ENCODE results near the gene DRC1. TPM values are rescaled to one million over a fixed set of nuclear protein-coding genes. Genes with fewer than 3 reads are reported as not detected.

Gene DRC1
- total RNA-seq, 1 donor: 0.36 TPM

DNA sequence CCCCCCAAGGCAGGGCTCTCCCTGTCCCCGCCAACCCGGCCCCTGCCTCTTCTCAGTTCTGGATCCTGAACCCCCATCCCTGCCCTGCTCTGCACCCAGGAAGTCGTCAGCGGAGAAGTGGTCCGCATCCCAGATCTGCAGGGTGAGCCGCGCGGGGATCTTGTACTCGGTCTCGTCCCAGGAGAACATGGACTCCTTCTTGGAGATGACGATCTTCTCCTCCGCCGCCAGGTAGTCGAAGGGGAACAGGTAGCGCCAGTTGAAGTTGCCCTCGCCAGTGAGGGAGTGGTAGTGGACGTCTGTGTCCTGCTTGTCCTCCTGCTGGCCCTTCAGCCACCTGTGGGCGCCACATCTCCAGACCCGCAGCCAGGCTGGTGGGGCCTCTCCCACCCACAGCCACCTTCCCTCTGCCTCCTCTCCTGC, 59.9 kb downstream of the DRC1 start:
- H3K36me3 ChIP-seq (ENCODE audit: insufficient read depth, low read length): no peaks in the 10 kb centered on the region

DNA sequence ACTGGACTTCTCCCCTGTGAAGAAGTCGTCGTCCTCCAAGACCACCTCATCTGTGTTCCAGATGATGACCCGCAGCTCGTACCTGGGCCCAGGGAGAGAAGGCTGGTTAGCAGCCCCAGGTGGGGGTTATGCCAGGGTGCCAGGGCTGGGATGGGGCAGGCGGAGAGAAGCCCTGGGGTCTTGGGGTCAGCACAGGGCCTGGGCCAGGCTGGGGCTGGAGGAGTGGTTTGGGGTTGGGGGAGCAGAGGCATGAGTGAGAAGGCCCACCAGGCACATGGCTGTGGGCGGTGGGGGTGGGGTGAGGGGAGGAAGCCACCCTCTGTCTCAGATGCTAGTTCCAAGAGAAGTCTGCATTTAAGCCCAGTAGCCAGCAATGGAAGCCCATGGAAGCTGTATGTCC, 60.4 kb downstream of the DRC1 start:
- H3K79me2 ChIP-seq (ENCODE audit: insufficient read depth, low read length): no peaks in the 10 kb centered on the region
- no peaks in the 10 kb centered on the region for H3K27me3 ChIP-seq (ENCODE audit: insufficient read depth, low read length)
- H2AFZ ChIP-seq (ENCODE audit: low read length): no peak overlapping the region
- no peaks in the 10 kb centered on the region for H3K4me1 ChIP-seq (ENCODE audit: insufficient read depth, low read length)
- no peak overlapping the region for H3K4me3 ChIP-seq (ENCODE audit: insufficient read depth, low read length)
- no peaks in the 10 kb centered on the region for H4K20me1 ChIP-seq (ENCODE audit: insufficient read depth, low read length)
- TF ChIP-seq, protein P1, sequence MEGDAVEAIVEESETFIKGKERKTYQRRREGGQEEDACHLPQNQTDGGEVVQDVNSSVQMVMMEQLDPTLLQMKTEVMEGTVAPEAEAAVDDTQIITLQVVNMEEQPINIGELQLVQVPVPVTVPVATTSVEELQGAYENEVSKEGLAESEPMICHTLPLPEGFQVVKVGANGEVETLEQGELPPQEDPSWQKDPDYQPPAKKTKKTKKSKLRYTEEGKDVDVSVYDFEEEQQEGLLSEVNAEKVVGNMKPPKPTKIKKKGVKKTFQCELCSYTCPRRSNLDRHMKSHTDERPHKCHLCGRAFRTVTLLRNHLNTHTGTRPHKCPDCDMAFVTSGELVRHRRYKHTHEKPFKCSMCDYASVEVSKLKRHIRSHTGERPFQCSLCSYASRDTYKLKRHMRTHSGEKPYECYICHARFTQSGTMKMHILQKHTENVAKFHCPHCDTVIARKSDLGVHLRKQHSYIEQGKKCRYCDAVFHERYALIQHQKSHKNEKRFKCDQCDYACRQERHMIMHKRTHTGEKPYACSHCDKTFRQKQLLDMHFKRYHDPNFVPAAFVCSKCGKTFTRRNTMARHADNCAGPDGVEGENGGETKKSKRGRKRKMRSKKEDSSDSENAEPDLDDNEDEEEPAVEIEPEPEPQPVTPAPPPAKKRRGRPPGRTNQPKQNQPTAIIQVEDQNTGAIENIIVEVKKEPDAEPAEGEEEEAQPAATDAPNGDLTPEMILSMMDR (IDR thresholded peaks at IDR 0.05; ENCODE audit: extremely low read depth, low read depth, low read length): no peak
- no peaks in the 10 kb centered on the region for H3K9me3 ChIP-seq (ENCODE audit: low read depth, low read length)
- H3K27ac ChIP-seq (ENCODE audit: low read depth, low read length): no peak overlapping the region
- DNase-seq (ENCODE audit: insufficient read length, low spot score, missing footprints): no peak
- no peak overlapping the region for H3K4me2 ChIP-seq (ENCODE audit: insufficient read depth, low read length)
- no peaks in the 10 kb centered on the region for H3K36me3 ChIP-seq (ENCODE audit: insufficient read depth, low read length)

More for the DNA sequence above, 59.9 kb downstream of the DRC1 start:
- Histone ChIP-seq H3K4me1 (ENCODE audit: insufficient read depth, low read length) (no peaks in the 10 kb centered on the region), H3K79me2 (ENCODE audit: insufficient read depth, low read length) (no peaks in the 10 kb centered on the region), H3K4me2 (ENCODE audit: insufficient read depth, low read length) (no peak overlapping the region), H2AFZ (ENCODE audit: low read length) (no peak overlapping the region), H3K9me3 (ENCODE audit: low read depth, low read length) (no peaks in the 10 kb centered on the region), H4K20me1 (ENCODE audit: insufficient read depth, low read length) (no peaks in the 10 kb centered on the region), H3K4me3 (ENCODE audit: insufficient read depth, low read length) (no peak overlapping the region), H3K27me3 (ENCODE audit: insufficient read depth, low read length) (no peaks in the 10 kb centered on the region), H3K27ac (ENCODE audit: low read depth, low read length) (no peak overlapping the region)
- DNase-seq (ENCODE audit: insufficient read length, low spot score, missing footprints): peak; percentile 31
- TF ChIP-seq, protein P1 (IDR thresholded peaks at IDR 0.05; ENCODE audit: extremely low read depth, low read depth, low read length): no peak

DNA sequence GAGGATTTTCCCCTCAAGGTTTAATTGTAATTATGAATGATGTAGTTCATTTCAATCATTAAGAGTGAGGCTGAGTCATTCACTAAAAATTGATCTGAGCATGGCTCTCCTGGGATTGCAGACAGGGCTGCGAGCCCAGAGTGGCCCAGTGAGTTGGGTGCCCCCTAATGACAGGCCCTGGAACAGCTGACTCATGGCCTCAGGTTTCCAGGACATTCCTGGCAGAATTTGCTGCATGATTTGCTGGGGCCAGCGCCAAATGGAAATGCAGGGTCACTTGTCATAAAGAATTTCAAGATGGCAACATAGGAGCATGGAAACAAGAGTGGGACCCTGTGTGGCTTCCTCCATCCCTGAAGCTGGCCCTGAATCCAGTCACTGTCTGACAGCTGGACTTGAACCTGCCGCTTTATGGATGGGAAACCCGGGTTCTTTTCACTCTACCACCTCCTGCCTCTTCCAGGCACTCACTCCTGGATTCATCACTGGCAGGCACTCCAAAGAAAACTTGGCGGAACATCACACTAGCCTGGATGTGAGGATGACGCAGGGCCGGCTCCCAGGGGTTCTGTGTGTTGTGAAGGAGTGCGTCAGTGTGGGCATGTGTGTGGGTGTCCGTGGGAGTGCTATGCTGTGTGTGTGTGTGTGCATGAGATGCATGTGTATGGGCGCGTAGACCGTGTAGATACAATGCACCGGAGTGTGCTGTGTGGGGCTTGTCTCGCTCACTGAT, 61.0 kb downstream of the DRC1 start:
- H3K27ac ChIP-seq (ENCODE audit: low read depth, low read length): peak overlapping the region; percentile 33
- no peak overlapping the region for H3K4me2 ChIP-seq (ENCODE audit: insufficient read depth, low read length)
- DNase-seq (ENCODE audit: insufficient read length, low spot score, missing footprints): peak; percentile 96
- H3K9me3 ChIP-seq (ENCODE audit: low read depth, low read length): no peaks in the 10 kb centered on the region
- H4K20me1 ChIP-seq (ENCODE audit: insufficient read depth, low read length): no peaks in the 10 kb centered on the region
- no peaks in the 10 kb centered on the region for H3K36me3 ChIP-seq (ENCODE audit: insufficient read depth, low read length)
- TF ChIP-seq, protein P1 (IDR thresholded peaks at IDR 0.05; ENCODE audit: extremely low read depth, low read depth, low read length): peak; percentile 83
- no peaks in the 10 kb centered on the region for H3K79me2 ChIP-seq (ENCODE audit: insufficient read depth, low read length)
- no peak overlapping the region for H2AFZ ChIP-seq (ENCODE audit: low read length)
- no peaks in the 10 kb centered on the region for H3K27me3 ChIP-seq (ENCODE audit: insufficient read depth, low read length)
- H3K4me3 ChIP-seq (ENCODE audit: insufficient read depth, low read length): no peak overlapping the region
- H3K4me1 ChIP-seq (ENCODE audit: insufficient read depth, low read length): no peaks in the 10 kb centered on the region

DNA sequence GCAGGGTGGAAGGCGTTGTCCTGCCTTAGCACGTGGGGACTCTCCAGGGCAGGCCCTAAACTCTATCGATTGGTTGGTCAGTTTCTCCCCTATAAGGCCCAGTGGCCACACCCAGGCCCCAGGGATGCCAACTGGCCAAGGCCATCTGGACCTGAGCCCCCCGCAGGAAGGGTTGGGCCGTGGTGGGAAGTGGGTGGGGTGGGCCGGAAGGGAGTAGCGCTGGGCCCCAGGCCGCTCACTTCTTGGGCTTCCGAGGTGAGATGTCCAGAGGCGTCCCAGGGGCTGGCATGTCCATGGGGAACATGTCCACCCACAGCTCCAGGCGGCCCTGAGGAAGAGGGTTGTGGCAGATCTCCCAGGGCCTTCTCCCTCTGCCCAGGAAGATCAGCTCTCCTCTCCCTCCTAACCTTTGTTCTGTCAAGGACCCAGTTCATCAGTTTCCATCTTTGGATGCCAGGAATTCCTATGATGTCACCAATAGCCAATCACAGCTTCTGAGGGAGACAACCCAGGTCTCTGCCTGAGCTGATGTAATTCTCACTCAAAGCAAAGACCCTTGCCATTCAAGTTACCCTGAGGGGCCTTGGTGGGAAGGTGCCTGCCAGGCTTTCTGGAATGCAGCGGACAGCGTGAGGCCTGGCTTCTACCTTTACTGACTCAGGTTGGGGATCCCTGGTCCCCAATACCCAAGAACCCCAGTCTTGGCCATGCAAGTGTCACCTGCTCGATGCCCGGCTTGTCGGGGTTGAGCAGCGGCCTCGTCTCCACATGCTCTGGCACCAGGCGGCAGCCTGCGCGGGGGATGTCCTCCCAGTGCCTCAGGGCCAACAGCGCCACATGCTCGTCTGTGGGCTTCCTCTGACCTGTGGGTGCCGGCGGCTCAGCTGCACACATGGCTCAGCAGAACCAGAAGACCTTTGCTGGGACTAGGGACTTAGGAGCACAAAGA, 61.8 kb downstream of the DRC1 start:
- no peak overlapping the region for H3K4me2 ChIP-seq (ENCODE audit: insufficient read depth, low read length)
- TF ChIP-seq, protein P1 (IDR thresholded peaks at IDR 0.05; ENCODE audit: extremely low read depth, low read depth, low read length): no peak
- peak; percentile 80 for DNase-seq (ENCODE audit: insufficient read length, low spot score, missing footprints)
- no peak overlapping the region for H2AFZ ChIP-seq (ENCODE audit: low read length)
- H3K27me3 ChIP-seq (ENCODE audit: insufficient read depth, low read length): no peaks in the 10 kb centered on the region
- no peaks in the 10 kb centered on the region for H3K4me1 ChIP-seq (ENCODE audit: insufficient read depth, low read length)
- no peaks in the 10 kb centered on the region for H3K9me3 ChIP-seq (ENCODE audit: low read depth, low read length)
- no peaks in the 10 kb centered on the region for H3K79me2 ChIP-seq (ENCODE audit: insufficient read depth, low read length)
- H3K4me3 ChIP-seq (ENCODE audit: insufficient read depth, low read length): no peak overlapping the region
- H3K27ac ChIP-seq (ENCODE audit: low read depth, low read length): no peak overlapping the region
- H4K20me1 ChIP-seq (ENCODE audit: insufficient read depth, low read length): no peaks in the 10 kb centered on the region
- H3K36me3 ChIP-seq (ENCODE audit: insufficient read depth, low read length): no peaks in the 10 kb centered on the region
